HCT116 (cell line): ENCODE data around the gene EEF1G. TPM values are rescaled to one million over a fixed set of nuclear protein-coding genes. Genes with fewer than 3 reads are reported as not detected.
A peak's percentile ranks its signal among the peaks of the same experiment; 100 is the strongest.

Experiments
- ATAC-seq: fragments of 200-7000 bp; cut with Tn5 transposase; 2 replicates; pipeline ENCODE4 v1.9.1; 2020; ENCODE audit warnings: mild to moderate bottlenecking, moderate library complexity
- BruUV-seq: library from RNA; stranded (reverse); fragments of 400-500 nt; replicated peaks from 2 replicates; lab custom pipeline; 2021; lab: Mats Ljungman, UMichigan
- CTCF ChIA-PET: fragments of 300-600 bp; sonication (Branson Sonifier 250); formaldehyde crosslinking; loops from one replicate; lab custom pipeline; 2021; ENCODE audit warnings: antibody characterized with exemption; lab: Charles Lee
- POLR2A ChIA-PET: fragments of 300-600, 350-600 bp; sonication (Branson Sonifier 250); formaldehyde crosslinking; loops from one replicate; lab custom pipeline; 2021; ENCODE audit warnings: antibody characterized with exemption; lab: Charles Lee
- RAD21 ChIA-PET, 2 experiments: fragments of 300-600 bp; sonication (Branson Sonifier 250); formaldehyde crosslinking; loops; one replicate each; lab custom pipeline; 2023; ENCODE audit warnings: low total read pairs in 2 of 2; ENCODE audit not compliant: uncharacterized antibody in 2 of 2, unreplicated experiment in 2 of 2, low non-redundant PET in 1 of 2; lab: Charles Lee
- DNase-seq: peaks from one replicate; pipeline ENCODE4 v3.0.0-alpha.2; 2010; ENCODE audit warnings: low read depth, low spot score
- H2AFZ ChIP-seq: fragments of 200-600 bp; shearing (Covaris generic), sonication (generic); 2 replicates; pipeline ENCODE4 v1.6.1; 2017; ENCODE audit warnings: low read depth, mixed run types, mixed read lengths, antibody characterized with exemption, low read length; ENCODE audit not compliant: poor library complexity, severe bottlenecking
- H3K27ac ChIP-seq: 2 replicates; pipeline ENCODE4 v1.5.1; 2012; ENCODE audit warnings: low read depth, low read length
- H3K27me3 ChIP-seq: fragments of 200-600 bp; sonication (generic); 2 replicates; pipeline ENCODE4 v1.6.1; 2016; ENCODE audit warnings: mixed run types, low read length, mixed read lengths; ENCODE audit not compliant: insufficient read depth
- H3K36me3 ChIP-seq, 2 experiments: fragments of 200-500 bp in 1 of 2; fragments of 200-600 bp in 1 of 2; sonication (Bioruptor generic) in 1 of 2; sonication (generic) in 1 of 2; 2 replicates each; pipeline versions ENCODE4 v1.5.1 to v1.6.1; 2014 to 2016; ENCODE audit warnings: low read length in 2 of 2, inconsistent platforms in 1 of 2, mixed read lengths in 1 of 2, mixed run types in 1 of 2; ENCODE audit not compliant: insufficient read depth in 2 of 2, control insufficient read depth in 1 of 2
- H3K4me1 ChIP-seq, 2 experiments: fragments of 200-600 bp in 1 of 2; sonication (generic) in 1 of 2; 2 replicates each; pipeline versions ENCODE4 v1.5.1 to v1.6.1; 2012 to 2017; ENCODE audit warnings: low read length in 2 of 2, inconsistent platforms in 1 of 2, mild to moderate bottlenecking in 1 of 2, mixed read lengths in 1 of 2, mixed run types in 1 of 2, moderate library complexity in 1 of 2; ENCODE audit not compliant: insufficient read depth in 2 of 2, control insufficient read depth in 1 of 2
- H3K4me2 ChIP-seq: fragments of 200-600 bp; sonication (generic); 2 replicates; pipeline ENCODE4 v1.6.1; 2017; ENCODE audit warnings: mixed run types, low read length, mixed read lengths
- H3K4me3 ChIP-seq, 2 experiments: fragments of 200-600 bp in 1 of 2; sonication (generic) in 1 of 2; replicated peaks in 1 of 2; 2 replicates each; pipeline ENCODE4 v1.5.1; 2011 to 2016; ENCODE audit warnings: low read length in 2 of 2, control low read depth in 1 of 2, low read depth in 1 of 2, mild to moderate bottlenecking in 1 of 2, mixed read lengths in 1 of 2, mixed run types in 1 of 2
- H3K79me2 ChIP-seq: fragments of 200-600 bp; sonication (generic); 2 replicates; pipeline ENCODE4 v1.6.1; 2017; ENCODE audit warnings: mild to moderate bottlenecking, mixed run types, low read length, moderate library complexity, mixed read lengths; ENCODE audit not compliant: insufficient read depth
- H3K9ac ChIP-seq: fragments of 200-600 bp; sonication (generic); 2 replicates; pipeline ENCODE4 v1.6.1; 2016; ENCODE audit warnings: low read length, mixed read lengths
- H3K9me2 ChIP-seq: fragments of 200-600 bp; sonication (generic), shearing (Covaris generic); 2 replicates; pipeline ENCODE4 v1.6.1; 2017; ENCODE audit warnings: mixed run types, mild to moderate bottlenecking, moderate library complexity; ENCODE audit not compliant: insufficient read depth
- H3K9me3 ChIP-seq, 2 experiments: fragments of 200-500 bp in 1 of 2; fragments of 200-600 bp in 1 of 2; sonication (Bioruptor generic) in 1 of 2; sonication (generic) in 1 of 2; 2 replicates each; pipeline ENCODE4 v1.6.1; 2014 to 2017; ENCODE audit warnings: low read length in 2 of 2, mixed read lengths in 2 of 2, inconsistent platforms in 1 of 2, low read depth in 1 of 2, mild to moderate bottlenecking in 1 of 2, mixed run types in 1 of 2, moderate library complexity in 1 of 2; ENCODE audit not compliant: control insufficient read depth in 1 of 2, insufficient read depth in 1 of 2
- H4K20me1 ChIP-seq: fragments of 200-600 bp; sonication (generic), shearing (Covaris generic); 2 replicates; pipeline ENCODE4 v1.6.1; 2017; ENCODE audit warnings: mixed run types, mild to moderate bottlenecking, moderate library complexity; ENCODE audit not compliant: insufficient read depth
- ATF3 ChIP-seq: IDR thresholded peaks from 2 replicates; pipeline ENCODE4 v1.6.1; 2012
- POLR2A ChIP-seq: IDR thresholded peaks from 2 replicates; pipeline ENCODE4 v1.7.0; 2011; ENCODE audit warnings: borderline replicate concordance; ENCODE audit not compliant: insufficient read depth, insufficient read length; ENCODE audit errors: extremely low read depth
- POLR2AphosphoS5 ChIP-seq: IDR thresholded peaks from 2 replicates; pipeline ENCODE4 v1.6.1; 2011; ENCODE audit warnings: mild to moderate bottlenecking, low read depth, low read length, moderate library complexity
- REST ChIP-seq: IDR thresholded peaks from 2 replicates; pipeline ENCODE4 v1.6.1; 2012; ENCODE audit warnings: low read depth
- TCF7L2 ChIP-seq: IDR thresholded peaks from 2 replicates; pipeline ENCODE4 v1.7.0; 2011; ENCODE audit warnings: borderline replicate concordance, inconsistent platforms; ENCODE audit not compliant: insufficient read depth, insufficient read length; ENCODE audit errors: extremely low read depth
- ZFX ChIP-seq: fragments of 450-650 bp; IDR thresholded peaks from 2 replicates; pipeline ENCODE4 v1.6.1; 2017
- intact Hi-C: fragments of 100-400 bp; cut with micrococcal nuclease; formaldehyde crosslinking; loops from 2 replicates; pipeline ENCODE4 v1.10.0; 2022
- total RNA-seq: library from RNA; stranded (reverse); gene quantifications from one replicate; pipeline ENCODE4 v1.2.1, GENCODE V29; 2021; ENCODE audit not compliant: unreplicated experiment

EEF1G gene
- total RNA-seq, 1 experiment from 2014 or later = 1,901 TPM

GRCh38 chr11:62556108-62556874 lies 17.4 kb downstream of the EEF1G start:
- TF ChIP-seq ZFX (no peak), REST (no peak), POLR2AphosphoS5 (peak; percentile 64; the same call in 1 of the 2 replicates), TCF7L2 (peak; percentile 79), POLR2A (peak; percentile 21), ATF3 (no peak)
- DNase-seq (peak; percentile 93), ATAC-seq (peak; percentile 60)
- Histone ChIP-seq H2AFZ (no peak overlapping the region), H3K4me1 (peaks cover 90 to 100% of the 10 kb centered on the region in 2 experiments), H3K4me2 (peak overlapping the region; percentile 94), H3K9me2 (no peaks in the 10 kb centered on the region), H3K27ac (peak overlapping the region; percentile 99), H3K4me3 (peak overlapping the region; percentile 33 to 36), H3K79me2 (peaks cover 36% of the 10 kb centered on the region), H3K9me3 (no peaks in the 10 kb centered on the region), H3K36me3 (peaks cover 9 to 20% of the 10 kb centered on the region in 2 experiments; a peak in 3 of 4 replicates), H3K27me3 (no peaks in the 10 kb centered on the region), H4K20me1 (no peaks in the 10 kb centered on the region; the same call in 1 of the 2 replicates), H3K9ac (peak overlapping the region; percentile 81)
- CTCF ChIA-PET = interaction anchor here (0.7 to 5.8 kb wide), 9 partner anchors 13 to 230 kb away, joined by 3 to 93 read pairs (median 7); partner anchors contain the start of gene EEF1G
- POLR2A ChIA-PET = interaction anchor here (0.5 to 3.2 kb wide), 12 partner anchors 9 to 285 kb away, joined by 3 to 16 read pairs (median 5); partner anchors contain the start of genes AHNAK, C11orf98, CSKMT and EEF1G
- BruUV-seq = no TSS peak
- RAD21 ChIA-PET = interaction anchor here (0.7 to 1.5 kb wide), 3 partner anchors 11 to 123 kb away, joined by 3 to 6 read pairs (median 4); no protein-coding TSS in a partner anchor
- intact Hi-C loops = loop anchor here (1.0 to 5.0 kb wide), 3 partner anchors 132 to 286 kb away; no protein-coding TSS in a partner anchor
